IPS DF 6.9 (cell line): ENCODE results near the gene PTPRG.

Source experiments
- DNase-seq: peaks from one replicate; pipeline ENCODE4 v3.0.0-alpha.2; 2013; ENCODE audit warnings: low read depth, low spot score
- H3K27ac ChIP-seq: one replicate; pipeline ENCODE4 v1.5.1; 2013; ENCODE audit warnings: low read length, control low read depth
- H3K27me3 ChIP-seq: 2 replicates; pipeline ENCODE4 v1.6.1; 2013; ENCODE audit warnings: mild to moderate bottlenecking, low read length; ENCODE audit not compliant: control insufficient read depth, insufficient read depth
- H3K36me3 ChIP-seq: 2 replicates; pipeline ENCODE4 v1.6.1; 2013; ENCODE audit warnings: low read length; ENCODE audit not compliant: control insufficient read depth, insufficient read depth
- H3K4me1 ChIP-seq: 2 replicates; pipeline ENCODE4 v1.6.1; 2013; ENCODE audit warnings: low read length; ENCODE audit not compliant: control insufficient read depth, insufficient read depth
- H3K4me3 ChIP-seq: 2 replicates; pipeline ENCODE4 v1.5.1; 2013; ENCODE audit warnings: mild to moderate bottlenecking, low read length
- H3K9me3 ChIP-seq: 2 replicates; pipeline ENCODE4 v1.6.1; 2013; ENCODE audit warnings: low read length, inconsistent platforms; ENCODE audit not compliant: control insufficient read depth, insufficient read depth
- WGBS: extraction: QIAGEN DNeasy Blood & Tissue Kit; methylation state at CpG from one replicate; pipeline ENCODE4 v1.1.7; 2013; ENCODE audit warnings: mixed read lengths, missing lambda C conversion rate; ENCODE audit not compliant: insufficient read length, insufficient coverage; 5-methylcytosine and 5-hydroxymethylcytosine counted together

The PTPRG gene

GRCh38 chr3:61730577-61731231 is 169.3 kb downstream of the PTPRG start:
- Histone ChIP-seq H3K27ac (no peak overlapping the region), H3K9me3 (no peaks in the 10 kb centered on the region), H3K4me3 (no peak overlapping the region), H3K36me3 (no peaks in the 10 kb centered on the region), H3K27me3 (no peaks in the 10 kb centered on the region), H3K4me1 (peaks cover 6% of the 10 kb centered on the region)
- no CpG with 5 or more reads among the region's 2 CpGs for WGBS
- DNase-seq, result no peak

- H3K27ac ChIP-seq, result no peak overlapping the region
- H3K4me3 ChIP-seq, result no peak overlapping the region
- H3K36me3 ChIP-seq, result no peaks in the 10 kb centered on the region
- peaks cover 6% of the 10 kb centered on the region for H3K4me1 ChIP-seq
- DNase-seq, result no peak
- H3K9me3 ChIP-seq, result no peaks in the 10 kb centered on the region
- WGBS, result no CpG with 5 or more reads among the region's 1 CpG
- H3K27me3 ChIP-seq, result no peaks in the 10 kb centered on the region
Observed at GRCh38 chr3:61733000-61733399, 171.6 kb downstream of the PTPRG start.

- no peaks in the 10 kb centered on the region for H3K9me3 ChIP-seq
- no peak overlapping the region for H3K4me3 ChIP-seq
- DNase-seq, result no peak
- H3K36me3 ChIP-seq, result no peaks in the 10 kb centered on the region
- no peak overlapping the region for H3K27ac ChIP-seq
- H3K4me1 ChIP-seq, result peaks cover 6% of the 10 kb centered on the region
- no CpG with 5 or more reads among the region's 6 CpGs for WGBS
- H3K27me3 ChIP-seq, result no peaks in the 10 kb centered on the region
Observed at GRCh38 chr3:61733876-61734275, 172.5 kb downstream of the PTPRG start.

GRCh38 chr3:61734749-61735686 is 173.6 kb downstream of the PTPRG start:
- no peak overlapping the region for H3K4me3 ChIP-seq
- no peaks in the 10 kb centered on the region for H3K9me3 ChIP-seq
- no CpG with 5 or more reads among the region's 6 CpGs for WGBS
- H3K27me3 ChIP-seq, result no peaks in the 10 kb centered on the region
- H3K27ac ChIP-seq, result no peak overlapping the region
- H3K4me1 ChIP-seq, result peaks cover 3% of the 10 kb centered on the region
- no peak for DNase-seq
- H3K36me3 ChIP-seq, result no peaks in the 10 kb centered on the region

- Histone ChIP-seq H3K27ac (no peak overlapping the region), H3K4me3 (no peak overlapping the region), H3K36me3 (no peaks in the 10 kb centered on the region), H3K27me3 (no peaks in the 10 kb centered on the region), H3K4me1 (peaks cover 2% of the 10 kb centered on the region; the same call in 1 of the 2 replicates), H3K9me3 (no peaks in the 10 kb centered on the region)
- no peak for DNase-seq
- WGBS, result no CpG with 5 or more reads among the region's 5 CpGs
Observed at GRCh38 chr3:61736506-61736905, 175.1 kb downstream of the PTPRG start.

- Histone ChIP-seq H3K4me3 (no peak overlapping the region), H3K36me3 (no peaks in the 10 kb centered on the region), H3K4me1 (peaks cover 3% of the 10 kb centered on the region), H3K27me3 (no peaks in the 10 kb centered on the region), H3K9me3 (no peaks in the 10 kb centered on the region), H3K27ac (no peak overlapping the region)
- no CpG with 5 or more reads among the region's 1 CpG for WGBS
- DNase-seq, result no peak
Observed at GRCh38 chr3:61739640-61740039, 178.3 kb downstream of the PTPRG start.

GRCh38 chr3:61740494-61740893 is 179.1 kb downstream of the PTPRG start:
- Histone ChIP-seq H3K4me3 (no peak overlapping the region), H3K4me1 (peaks cover 3% of the 10 kb centered on the region), H3K9me3 (no peaks in the 10 kb centered on the region), H3K27ac (no peak overlapping the region), H3K27me3 (no peaks in the 10 kb centered on the region), H3K36me3 (no peaks in the 10 kb centered on the region)
- no CpG with 5 or more reads among the region's 1 CpG for WGBS
- DNase-seq, result no peak

GRCh38 chr3:61741551-61741950 is 180.2 kb downstream of the PTPRG start:
- no peak for DNase-seq
- no peak overlapping the region for H3K4me3 ChIP-seq
- no peak overlapping the region for H3K27ac ChIP-seq
- no peaks in the 10 kb centered on the region for H3K27me3 ChIP-seq
- peaks cover 5% of the 10 kb centered on the region for H3K4me1 ChIP-seq
- no peaks in the 10 kb centered on the region for H3K36me3 ChIP-seq
- no peaks in the 10 kb centered on the region for H3K9me3 ChIP-seq
- no CpG with 5 or more reads among the region's 3 CpGs for WGBS

- H3K27ac ChIP-seq, result no peak overlapping the region
- no peaks in the 10 kb centered on the region for H3K36me3 ChIP-seq
- peaks cover 6% of the 10 kb centered on the region for H3K4me1 ChIP-seq
- H3K27me3 ChIP-seq, result no peaks in the 10 kb centered on the region
- DNase-seq, result no peak
- no peaks in the 10 kb centered on the region for H3K9me3 ChIP-seq
- no peak overlapping the region for H3K4me3 ChIP-seq
- WGBS, result no CpG with 5 or more reads among the region's 7 CpGs
Observed at GRCh38 chr3:61742006-61742405, 180.6 kb downstream of the PTPRG start.

GRCh38 chr3:61743067-61743466 is 181.7 kb downstream of the PTPRG start:
- WGBS, result no CpG with 5 or more reads among the region's 11 CpGs
- no peaks in the 10 kb centered on the region for H3K9me3 ChIP-seq

More at GRCh38 chr3:61743067-61743466, 181.7 kb downstream of the PTPRG start:
- no peak for DNase-seq
- H3K27ac ChIP-seq, result no peak overlapping the region
- H3K36me3 ChIP-seq, result no peaks in the 10 kb centered on the region
- H3K4me1 ChIP-seq, result peaks cover 6% of the 10 kb centered on the region
- no peaks in the 10 kb centered on the region for H3K27me3 ChIP-seq
- H3K4me3 ChIP-seq, result no peak overlapping the region
